MM.1S (cell line): ENCODE results near the gene ALAS1.

Source experiments
- DNase-seq: peaks from one replicate; pipeline ENCODE4 v3.0.0-alpha.2; 2015
- H2AFZ ChIP-seq: fragments of 300-600 bp; sonication (generic); 2 replicates; pipeline ENCODE4 v1.6.0; 2016; ENCODE audit warnings: antibody characterized with exemption, low read length
- H3F3A ChIP-seq: fragments of 300-600 bp; sonication (generic); 2 replicates; pipeline ENCODE4 v1.6.1; 2016; ENCODE audit warnings: mild to moderate bottlenecking, antibody characterized with exemption, low read length, moderate library complexity, mixed read lengths; ENCODE audit not compliant: insufficient read depth
- H3K27ac ChIP-seq: fragments of 300-600 bp; sonication (generic); 2 replicates; pipeline ENCODE4 v1.5.1; 2016; ENCODE audit warnings: mild to moderate bottlenecking, low read length
- H3K27me3 ChIP-seq: fragments of 300-600 bp; sonication (generic); replicated peaks from 2 replicates; pipeline ENCODE4 v1.6.0; 2016; ENCODE audit warnings: low read length; ENCODE audit not compliant: insufficient read depth
- H3K36me3 ChIP-seq: fragments of 300-600 bp; sonication (generic); replicated peaks from 2 replicates; pipeline ENCODE4 v1.6.1; 2016; ENCODE audit warnings: mild to moderate bottlenecking, low read length, mixed read lengths; ENCODE audit not compliant: insufficient read depth
- H3K4me1 ChIP-seq: fragments of 300-600 bp; sonication (generic); 2 replicates; pipeline ENCODE4 v1.6.1; 2016; ENCODE audit warnings: low read length, mixed read lengths
- H3K4me2 ChIP-seq: fragments of 300-600 bp; sonication (generic); 2 replicates; pipeline ENCODE4 v1.6.0; 2016; ENCODE audit warnings: low read depth, low read length
- H3K4me3 ChIP-seq: fragments of 300-600 bp; sonication (generic); 2 replicates; pipeline ENCODE4 v1.5.1; 2016; ENCODE audit warnings: low read length, mixed read lengths
- H3K79me2 ChIP-seq: fragments of 300-600 bp; sonication (generic); 2 replicates; pipeline ENCODE4 v1.6.1; 2016; ENCODE audit warnings: mixed run types, low read length, mixed read lengths
- H3K9ac ChIP-seq: fragments of 300-600 bp; sonication (generic); 2 replicates; pipeline ENCODE4 v1.6.1; 2016; ENCODE audit warnings: low read length, mixed read lengths
- H3K9me2 ChIP-seq: fragments of 300-600 bp; sonication (generic); replicated peaks from 2 replicates; pipeline ENCODE4 v1.6.1; 2016; ENCODE audit warnings: mild to moderate bottlenecking, low read length, mixed read lengths; ENCODE audit not compliant: insufficient read depth
- H3K9me3 ChIP-seq: fragments of 300-600 bp; sonication (generic); replicated peaks from 2 replicates; pipeline ENCODE4 v1.6.1; 2016; ENCODE audit warnings: mild to moderate bottlenecking, low read length, mixed read lengths; ENCODE audit not compliant: insufficient read depth
- H4K20me1 ChIP-seq: fragments of 300-600 bp; sonication (generic); 2 replicates; pipeline ENCODE4 v1.6.1; 2016; ENCODE audit warnings: mild to moderate bottlenecking, low read length, moderate library complexity, mixed read lengths; ENCODE audit not compliant: insufficient read depth
- CTCF ChIP-seq: fragments of 300-600 bp; sonication (generic); IDR thresholded peaks from 2 replicates; pipeline ENCODE4 v1.5.1; 2016; ENCODE audit warnings: antibody characterized with exemption, low read length, mixed read lengths
- EZH2 ChIP-seq: fragments of 300-600 bp; sonication (generic); optimal IDR thresholded peaks from 2 replicates; pipeline ENCODE3; 2017; ENCODE audit warnings: low read depth, mild to moderate bottlenecking, antibody characterized with exemption, low read length, mixed read lengths
- EZH2phosphoT487 ChIP-seq: fragments of 300-600 bp; sonication (generic); IDR thresholded peaks from 2 replicates; pipeline ENCODE4 v1.6.1; 2018; ENCODE audit warnings: antibody characterized with exemption, low read length

ALAS1 gene

GRCh38 chr3:52231502-52232278 is 33.7 kb downstream of the ALAS1 start:
- Histone ChIP-seq H2AFZ (no peak overlapping the region), H4K20me1 (no peaks in the 10 kb centered on the region), H3K4me1 (peaks cover 6% of the 10 kb centered on the region), H3K4me2 (no peak overlapping the region), H3K27ac (no peak overlapping the region), H3K9ac (no peak overlapping the region), H3K9me3 (no peaks in the 10 kb centered on the region), H3K79me2 (peaks cover 8% of the 10 kb centered on the region), H3K36me3 (no peaks in the 10 kb centered on the region), H3F3A (no peaks in the 10 kb centered on the region; the same call in 1 of the 2 replicates), H3K9me2 (no peaks in the 10 kb centered on the region), H3K4me3 (no peak overlapping the region), H3K27me3 (no peaks in the 10 kb centered on the region)
- TF ChIP-seq CTCF: peak; percentile 93
- no peak for TF ChIP-seq EZH2phosphoT487
- peak; percentile 73 for DNase-seq

GRCh38 chr3:52232279-52233107 is 34.5 kb downstream of the ALAS1 start:
- Histone ChIP-seq H3K27me3 (no peaks in the 10 kb centered on the region), H3K27ac (no peak overlapping the region), H3K9me2 (no peaks in the 10 kb centered on the region), H3F3A (no peaks in the 10 kb centered on the region), H4K20me1 (no peaks in the 10 kb centered on the region), H2AFZ (no peak overlapping the region), H3K79me2 (peaks cover 14% of the 10 kb centered on the region), H3K9me3 (no peaks in the 10 kb centered on the region), H3K4me2 (no peak overlapping the region), H3K36me3 (no peaks in the 10 kb centered on the region), H3K4me1 (0 out of 2 replicates have a peak, but pooled peaks cover 10% of the 10 kb centered on the region), H3K9ac (no peak overlapping the region), H3K4me3 (no peak overlapping the region)
- no peak for TF ChIP-seq EZH2phosphoT487
- TF ChIP-seq EZH2: no peak
- TF ChIP-seq CTCF: no peak
- no peak for DNase-seq

GRCh38 chr3:52233108-52233591 is 35.2 kb downstream of the ALAS1 start:
- H3K4me2 ChIP-seq: no peak overlapping the region
- no peak for TF ChIP-seq EZH2phosphoT487
- H3K4me1 ChIP-seq: peaks cover 16% of the 10 kb centered on the region
- no peaks in the 10 kb centered on the region for H3K9me2 ChIP-seq
- peaks cover 21% of the 10 kb centered on the region for H3K79me2 ChIP-seq
- no peak overlapping the region for H3K4me3 ChIP-seq
- H3F3A ChIP-seq: no peaks in the 10 kb centered on the region
- no peaks in the 10 kb centered on the region for H3K9me3 ChIP-seq
- H4K20me1 ChIP-seq: no peaks in the 10 kb centered on the region
- no peaks in the 10 kb centered on the region for H3K27me3 ChIP-seq
- no peaks in the 10 kb centered on the region for H3K36me3 ChIP-seq
- no peak overlapping the region for H2AFZ ChIP-seq
- no peak overlapping the region for H3K9ac ChIP-seq
- no peak overlapping the region for H3K27ac ChIP-seq
- no peak for DNase-seq
